22Rv1 (cell line): ENCODE measurements around the gene ITPR3.

Source experiments
- CTCF ChIP-seq: fragments of 450-650 bp; IDR thresholded peaks from 2 replicates; pipeline ENCODE4 v1.5.1; 2017; ENCODE audit warnings: mild to moderate bottlenecking
- ZFX ChIP-seq: fragments of 450-650 bp; IDR thresholded peaks from 2 replicates; pipeline ENCODE4 v1.6.1; 2017; ENCODE audit warnings: antibody characterized with exemption, borderline replicate concordance

- TF ChIP-seq CTCF (peak; percentile 37), ZFX (no peak)
Measured at GRCh38 chr6:33714385-33715040, 93.4 kb downstream of the ITPR3 start.
